HepG2 (cell line): ENCODE data around the gene UBB. TPM values are rescaled to one million over a fixed set of nuclear protein-coding genes. Genes with fewer than 3 reads are reported as not detected.

ENCODE experiments used
- ARID4A ChIP-seq: sonication (generic); formaldehyde crosslinking; IDR thresholded peaks from 2 replicates; pipeline ENCODE4 v1.5.0; 2020; ENCODE audit warnings: mild to moderate bottlenecking, missing genetic modification reagents, borderline replicate concordance
- ATM ChIP-seq: fragments of 450-650 bp; IDR thresholded peaks from 2 replicates; pipeline ENCODE4 v1.7.1; 2017; ENCODE audit warnings: mild to moderate bottlenecking, borderline replicate concordance
- CSRNP2 ChIP-seq: sonication (generic); formaldehyde crosslinking; conservative IDR thresholded peaks from 2 replicates; pipeline ENCODE4 v1.8.0; 2022; ENCODE audit warnings: low read depth, missing genetic modification reagents
- DMAP1 ChIP-seq: IDR thresholded peaks from 2 replicates; pipeline ENCODE4 v1.6.1; 2016
- ELF3 ChIP-seq: IDR thresholded peaks from 2 replicates; pipeline ENCODE4 v1.6.1; 2016; ENCODE audit warnings: missing genetic modification reagents, missing compliant biosample characterization
- HMG20B ChIP-seq: conservative IDR thresholded peaks from 2 replicates; pipeline ENCODE4 v1.6.1; 2016; ENCODE audit warnings: missing genetic modification reagents, missing compliant biosample characterization
- KDM4B ChIP-seq: sonication (generic); formaldehyde crosslinking; IDR thresholded peaks from 2 replicates; pipeline ENCODE4 v1.4.0; 2020; ENCODE audit warnings: missing genetic modification reagents
- RORA ChIP-seq: sonication (generic); formaldehyde crosslinking; IDR thresholded peaks from 2 replicates; pipeline ENCODE4 v1.5.0; 2020; ENCODE audit warnings: mild to moderate bottlenecking, missing genetic modification reagents, moderate library complexity
- SP4 ChIP-seq: sonication (generic); formaldehyde crosslinking; IDR thresholded peaks from 2 replicates; pipeline ENCODE4 v1.8.1; 2023; ENCODE audit warnings: mild to moderate bottlenecking, missing genetic modification reagents
- ZBTB20 ChIP-seq: sonication (generic); formaldehyde crosslinking; IDR thresholded peaks from 2 replicates; pipeline ENCODE4 v1.8.1; 2023; ENCODE audit warnings: missing genetic modification reagents, low read depth, mild to moderate bottlenecking, borderline replicate concordance
- ZBTB46 ChIP-seq: sonication (generic); formaldehyde crosslinking; IDR thresholded peaks from 2 replicates; pipeline ENCODE4 v1.4.0; 2020; ENCODE audit warnings: mild to moderate bottlenecking, missing genetic modification reagents, borderline replicate concordance
- ZNF234 ChIP-seq: sonication (generic); formaldehyde crosslinking; conservative IDR thresholded peaks from 2 replicates; pipeline ENCODE4 v1.5.1; 2020; ENCODE audit warnings: mild to moderate bottlenecking, missing genetic modification reagents
- ZNF354B ChIP-seq: sonication (generic); formaldehyde crosslinking; IDR thresholded peaks from 2 replicates; pipeline ENCODE4 v1.8.0; 2022; ENCODE audit warnings: mild to moderate bottlenecking, missing genetic modification reagents
- ZNF747 ChIP-seq: sonication (generic); formaldehyde crosslinking; IDR thresholded peaks from 2 replicates; pipeline ENCODE4 v1.8.1; 2023; ENCODE audit warnings: missing genetic modification reagents, mild to moderate bottlenecking, borderline replicate concordance
- ZNF777 ChIP-seq: sonication (generic); formaldehyde crosslinking; IDR thresholded peaks from 2 replicates; pipeline ENCODE4 v1.4.0; 2020; ENCODE audit warnings: missing genetic modification reagents
- polyA plus RNA-seq, 8 experiments: library from polyadenylated mRNA; depleted of rRNA in 3 of 8; stranded (reverse) in 7 of 8; unstranded in 1 of 8; fragments of >200 nt; fragmentation: Illumina TruSeq in 4 of 8; extraction: Trizol in 4 of 8; gene quantifications; 2 replicates each; pipeline versions ENCODE4 v1.2.1 to v1.2.3, GENCODE V29; 2011 to 2016; ENCODE audit warnings: low read depth in 4 of 8, missing spikeins in 1 of 8, mixed read lengths in 1 of 8; ENCODE audit not compliant: insufficient read depth in 1 of 8
- total RNA-seq, 5 experiments: library from RNA; depleted of rRNA; stranded (reverse); fragments of >200 nt; fragmentation: Illumina TruSeq; extraction: Trizol; gene quantifications; 2 replicates each; pipeline ENCODE4 v1.2.3, GENCODE V29; 2016; ENCODE audit warnings: low read depth in 1 of 5
- TF ChIP-seq, protein P1 (sequence below): sonication (generic); formaldehyde crosslinking; IDR thresholded peaks from 2 replicates; pipeline ENCODE4 v1.5.0; 2020; ENCODE audit warnings: mild to moderate bottlenecking, missing genetic modification reagents, borderline replicate concordance
- TF ChIP-seq, protein P2 (sequence below): sonication (generic); formaldehyde crosslinking; IDR thresholded peaks from 2 replicates; pipeline ENCODE4 v1.5.1; 2020; ENCODE audit warnings: missing genetic modification reagents, mild to moderate bottlenecking, borderline replicate concordance

The UBB gene
- total and polyA plus RNA-seq, 2 of the 13 experiments (the other 11 are each of a cell fraction or from before 2014, with no cell fraction given): 1,130 to 2,066 TPM

- TF ChIP-seq ZBTB46 (CRISPR knock-in tag) (no peak), ZNF777 (no peak), CSRNP2 (CRISPR knock-in tag) (no peak), ARID4A (CRISPR knock-in tag) (peak; percentile 43), ZNF747 (CRISPR knock-in tag) (no peak), KDM4B (CRISPR knock-in tag) (no peak), ZBTB20 (CRISPR knock-in tag) (no peak), ATM (no peak), SP4 (no peak), ZNF234 (CRISPR knock-in tag) (no peak), RORA (no peak), DMAP1 (CRISPR knock-in tag) (no peak), ZNF354B (CRISPR knock-in tag) (no peak), HMG20B (CRISPR knock-in tag) (no peak), ELF3 (CRISPR knock-in tag) (no peak)
- TF ChIP-seq, protein P1, sequence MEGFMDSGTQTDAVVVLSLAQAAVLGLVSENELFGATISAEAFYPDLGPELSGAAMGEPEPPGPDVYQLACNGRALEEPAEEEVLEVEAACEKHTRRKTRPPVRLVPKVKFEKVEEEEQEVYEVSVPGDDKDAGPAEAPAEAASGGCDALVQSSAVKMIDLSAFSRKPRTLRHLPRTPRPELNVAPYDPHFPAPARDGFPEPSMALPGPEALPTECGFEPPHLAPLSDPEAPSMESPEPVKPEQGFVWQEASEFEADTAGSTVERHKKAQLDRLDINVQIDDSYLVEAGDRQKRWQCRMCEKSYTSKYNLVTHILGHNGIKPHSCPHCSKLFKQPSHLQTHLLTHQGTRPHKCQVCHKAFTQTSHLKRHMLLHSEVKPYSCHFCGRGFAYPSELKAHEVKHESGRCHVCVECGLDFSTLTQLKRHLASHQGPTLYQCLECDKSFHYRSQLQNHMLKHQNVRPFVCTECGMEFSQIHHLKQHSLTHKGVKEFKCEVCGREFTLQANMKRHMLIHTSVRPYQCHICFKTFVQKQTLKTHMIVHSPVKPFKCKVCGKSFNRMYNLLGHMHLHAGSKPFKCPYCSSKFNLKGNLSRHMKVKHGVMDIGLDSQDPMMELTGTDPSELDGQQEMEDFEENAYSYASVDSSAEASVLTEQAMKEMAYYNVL (CRISPR knock-in tag): 0 out of 2 replicates have a peak, but pooled peaks have one; percentile 29
- TF ChIP-seq, protein P2, sequence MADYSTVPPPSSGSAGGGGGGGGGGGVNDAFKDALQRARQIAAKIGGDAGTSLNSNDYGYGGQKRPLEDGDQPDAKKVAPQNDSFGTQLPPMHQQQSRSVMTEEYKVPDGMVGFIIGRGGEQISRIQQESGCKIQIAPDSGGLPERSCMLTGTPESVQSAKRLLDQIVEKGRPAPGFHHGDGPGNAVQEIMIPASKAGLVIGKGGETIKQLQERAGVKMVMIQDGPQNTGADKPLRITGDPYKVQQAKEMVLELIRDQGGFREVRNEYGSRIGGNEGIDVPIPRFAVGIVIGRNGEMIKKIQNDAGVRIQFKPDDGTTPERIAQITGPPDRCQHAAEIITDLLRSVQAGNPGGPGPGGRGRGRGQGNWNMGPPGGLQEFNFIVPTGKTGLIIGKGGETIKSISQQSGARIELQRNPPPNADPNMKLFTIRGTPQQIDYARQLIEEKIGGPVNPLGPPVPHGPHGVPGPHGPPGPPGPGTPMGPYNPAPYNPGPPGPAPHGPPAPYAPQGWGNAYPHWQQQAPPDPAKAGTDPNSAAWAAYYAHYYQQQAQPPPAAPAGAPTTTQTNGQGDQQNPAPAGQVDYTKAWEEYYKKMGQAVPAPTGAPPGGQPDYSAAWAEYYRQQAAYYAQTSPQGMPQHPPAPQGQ (CRISPR knock-in tag): no peak
Observed at GRCh38 chr17:16415031-16415924, 34.4 kb downstream of the UBB start, which contains the start of gene TRPV2 (continued).
